Measurements from ENCODE around the gene RCAN2.

Gene RCAN2

DNA sequence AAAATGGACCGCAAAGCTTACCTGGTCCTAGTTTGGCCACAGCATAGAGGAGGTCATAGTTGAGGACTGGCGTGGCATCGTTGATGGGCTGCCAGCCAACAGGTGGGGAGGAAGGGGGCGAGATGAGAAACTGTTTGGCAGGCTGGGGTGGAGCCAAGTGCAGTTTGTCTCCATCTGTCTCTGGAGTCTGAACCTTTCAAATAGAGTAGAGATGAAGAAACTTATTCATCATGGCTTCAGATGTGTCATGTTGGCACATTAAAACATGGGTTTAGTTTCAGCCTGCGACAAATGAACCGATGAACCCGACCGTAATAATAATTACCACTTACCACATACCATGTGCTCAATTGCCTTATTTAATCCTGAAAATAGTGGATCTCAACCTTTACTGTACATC, 244.5 kb downstream of the RCAN2 start:
- no peak for DNase-seq

DNA sequence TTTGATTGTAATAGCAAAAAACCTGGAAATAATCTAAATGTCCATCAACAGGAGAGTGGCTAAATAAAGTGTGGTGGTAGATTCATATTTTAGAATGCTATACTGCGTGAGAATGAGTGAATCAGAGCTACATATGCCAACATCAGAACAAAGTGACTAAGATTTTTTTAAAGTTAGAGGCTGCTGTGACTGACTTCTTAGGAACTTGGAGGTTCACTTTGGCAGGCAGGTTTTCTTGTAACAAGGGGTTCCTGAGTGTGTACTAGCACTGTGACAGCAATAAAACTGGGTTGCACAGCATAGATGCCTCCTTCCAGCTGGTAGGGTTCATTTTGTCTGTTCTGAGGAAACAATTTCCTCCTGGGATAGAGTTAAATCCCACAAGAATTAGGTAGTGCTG, 245.2 kb downstream of the RCAN2 start:
- DNase-seq = no peak

DNA sequence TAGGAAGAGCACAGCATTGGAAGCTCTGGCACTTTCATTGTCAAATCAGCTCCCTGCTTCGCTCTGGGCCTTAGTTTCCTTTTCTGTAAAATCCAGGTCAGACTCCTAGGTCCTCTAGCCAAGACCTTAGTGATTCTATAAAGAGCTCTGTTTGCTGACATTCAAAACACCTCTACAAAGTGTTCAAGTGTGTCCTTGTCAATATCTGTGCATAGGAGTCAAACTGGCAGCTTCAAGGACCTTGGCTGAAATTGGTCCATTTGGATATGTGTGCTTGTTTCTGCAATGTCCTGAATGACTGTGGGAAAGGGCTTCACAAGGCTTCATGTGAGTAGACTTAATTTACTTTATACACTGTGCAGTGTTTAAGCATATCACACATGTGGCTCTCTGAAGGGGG, 246.6 kb downstream of the RCAN2 start:
- no peak for DNase-seq

DNA sequence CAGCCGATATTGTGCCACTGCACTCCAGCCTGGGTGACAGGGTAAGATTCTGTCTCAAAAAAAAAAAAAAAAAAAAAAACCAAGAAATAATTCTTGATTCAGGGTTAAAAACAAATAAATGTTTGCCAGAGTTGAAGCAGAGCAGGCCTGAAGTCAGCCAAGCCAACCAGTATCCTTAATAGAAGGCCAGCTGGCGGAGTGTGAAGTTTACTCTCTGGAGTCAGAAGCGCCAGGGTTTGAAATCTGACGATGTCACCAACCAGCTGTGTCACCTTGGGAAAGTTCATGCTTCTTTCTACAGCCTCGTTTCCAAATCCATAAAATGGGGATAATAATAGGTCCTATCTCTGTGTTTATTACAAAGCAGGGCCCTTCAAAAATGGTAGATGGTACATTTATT, 247.5 kb downstream of the RCAN2 start:
- no peak for DNase-seq

DNA sequence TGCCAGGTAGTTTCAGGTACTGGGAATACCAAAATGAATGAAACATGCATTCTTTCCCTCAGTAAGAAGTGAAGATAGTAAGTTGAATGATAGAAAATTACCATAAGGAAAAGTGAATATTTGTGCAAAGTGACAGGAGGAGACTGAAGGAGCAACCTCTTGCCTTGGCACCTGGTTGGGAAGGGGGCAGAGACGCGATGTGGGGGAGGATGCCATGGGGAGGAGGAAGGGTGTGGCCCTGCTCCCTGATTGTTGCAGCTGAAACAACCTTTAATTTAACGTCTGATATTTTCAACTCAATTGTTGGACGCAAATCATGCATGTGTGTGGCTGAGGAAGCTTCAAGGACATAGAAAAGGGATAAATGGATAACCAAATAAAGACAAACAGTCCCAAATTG, 248.3 kb downstream of the RCAN2 start:
- DNase-seq = no peak

DNA sequence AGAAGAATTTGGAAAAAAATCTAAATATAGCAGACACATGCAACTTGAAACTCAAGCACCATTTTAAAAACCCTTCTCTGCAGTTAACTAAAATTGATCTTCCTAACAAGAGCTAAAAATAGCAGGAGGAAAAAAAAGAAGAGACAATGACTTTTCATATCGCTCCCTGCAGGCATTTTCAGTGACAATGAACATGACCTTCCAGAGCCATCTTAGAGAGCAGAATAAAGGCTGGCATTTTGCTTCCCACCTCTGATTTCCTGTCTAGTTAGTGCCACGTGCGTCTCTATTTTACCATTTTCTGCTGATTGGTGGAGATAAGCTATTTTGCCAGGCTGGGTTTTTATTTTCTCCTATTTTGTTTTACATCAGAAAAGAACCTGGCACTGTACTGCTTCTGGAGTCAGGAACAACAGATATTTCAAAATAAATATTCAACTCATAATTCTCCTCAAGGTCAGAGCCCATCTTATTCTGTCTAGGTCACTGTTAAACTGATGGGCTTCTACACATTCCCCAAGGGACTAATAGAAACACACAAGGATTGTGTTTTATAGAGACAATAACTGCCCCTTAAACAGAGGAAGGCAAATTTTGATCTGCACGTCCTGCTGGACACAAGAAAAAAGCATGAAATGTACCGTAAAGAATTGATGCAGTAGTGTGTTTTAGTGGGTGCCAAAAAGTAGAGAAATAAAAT, 250.2 kb downstream of the RCAN2 start:
- DNase-seq = no peak

DNA sequence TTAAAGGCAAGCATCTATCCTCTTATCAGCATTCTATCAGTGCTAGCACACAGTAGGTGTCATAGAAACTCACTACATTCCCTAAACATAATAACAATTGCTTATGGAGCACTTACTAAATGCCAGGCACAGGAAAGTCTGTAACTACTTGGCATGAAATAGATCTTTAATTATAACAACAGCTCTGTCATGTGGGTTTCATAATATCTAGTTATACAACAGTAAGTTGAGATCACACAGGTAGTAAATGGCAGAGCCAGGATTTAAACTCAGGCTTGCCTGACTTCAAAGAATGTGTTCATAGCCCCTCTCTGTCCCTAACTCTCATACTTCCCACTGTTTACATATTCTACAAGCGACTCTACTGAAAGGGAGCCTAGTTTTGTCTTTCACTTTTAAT, 254.5 kb downstream of the RCAN2 start:
- DNase-seq = no peak

DNA sequence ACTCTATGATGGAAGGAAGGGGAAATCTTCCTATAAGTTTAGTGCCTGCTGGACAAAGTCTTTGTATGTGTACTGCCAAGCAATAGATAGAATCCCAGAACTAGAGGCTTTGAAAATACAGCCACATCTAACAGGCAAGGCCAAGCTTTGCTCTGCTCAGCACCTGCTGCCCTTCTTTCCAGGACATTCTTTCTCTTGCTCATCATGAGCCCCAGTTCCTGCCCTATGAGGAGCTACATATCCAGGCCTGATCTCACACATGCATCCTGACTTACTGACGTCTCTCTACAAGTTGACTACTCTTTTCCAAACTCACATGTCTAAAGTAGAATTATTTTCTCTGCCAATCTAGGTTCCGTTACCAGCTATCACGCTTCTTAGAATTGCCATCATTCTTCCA, 256.0 kb downstream of the RCAN2 start:
- DNase-seq = no peak

DNA sequence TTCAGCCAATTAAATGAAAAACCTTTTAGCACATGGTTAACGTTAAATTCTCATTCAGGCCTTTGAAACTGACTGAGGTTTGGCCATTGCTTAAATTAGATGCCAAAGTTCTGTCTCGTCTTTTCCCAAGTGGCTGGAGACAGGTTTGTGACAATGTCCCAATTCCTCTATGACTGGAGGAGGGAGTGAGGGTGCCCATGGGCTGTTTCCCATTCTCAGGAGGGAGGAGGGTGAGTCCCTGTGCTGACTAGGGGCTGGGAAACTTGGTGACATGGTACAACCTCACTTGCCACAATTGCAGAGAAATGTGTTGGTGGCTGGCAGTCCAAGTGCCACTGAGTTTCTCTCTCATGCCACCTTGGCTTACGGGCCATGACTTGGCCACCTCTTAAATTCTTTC, 256.5 kb downstream of the RCAN2 start:
- no peak for DNase-seq

DNA sequence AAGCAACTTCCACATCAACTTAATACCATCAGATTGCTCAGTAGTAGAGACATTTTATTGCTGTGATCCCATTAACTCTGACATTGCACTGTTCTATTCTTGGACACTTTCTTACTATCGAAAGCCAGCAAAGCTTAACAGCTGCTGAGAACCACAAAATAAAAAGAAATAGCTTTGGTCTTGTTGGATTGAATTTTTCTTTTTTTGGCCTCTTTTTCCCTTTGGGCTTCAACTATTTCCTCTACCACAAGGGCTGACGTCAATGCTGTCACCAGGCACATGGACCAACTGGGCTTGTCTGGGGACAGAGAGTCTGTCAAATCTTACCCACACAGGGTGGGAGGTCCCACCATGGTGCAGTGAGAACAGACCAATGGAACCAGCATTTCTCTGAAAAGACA, 257.1 kb downstream of the RCAN2 start:
- no peak for DNase-seq

DNA sequence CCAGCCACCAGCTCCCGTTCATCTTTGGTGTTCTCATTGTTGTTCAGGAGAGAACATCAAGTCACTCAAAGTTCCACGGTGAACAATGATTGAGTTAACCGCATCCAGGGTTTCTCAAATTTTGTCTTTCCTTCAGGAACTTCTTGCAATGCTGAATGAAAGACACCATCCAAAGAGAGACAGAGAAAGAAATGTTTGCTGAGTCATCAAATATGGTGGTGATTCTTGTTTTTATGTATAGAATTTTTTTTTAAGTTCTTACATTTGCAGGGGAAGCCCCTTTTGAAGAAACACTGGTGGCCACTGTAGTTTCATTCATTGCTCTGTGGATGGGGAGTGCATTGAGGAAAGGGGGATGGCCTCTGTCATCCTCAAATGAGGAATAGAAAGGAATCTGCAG, 258.1 kb downstream of the RCAN2 start:
- DNase-seq = no peak

DNA sequence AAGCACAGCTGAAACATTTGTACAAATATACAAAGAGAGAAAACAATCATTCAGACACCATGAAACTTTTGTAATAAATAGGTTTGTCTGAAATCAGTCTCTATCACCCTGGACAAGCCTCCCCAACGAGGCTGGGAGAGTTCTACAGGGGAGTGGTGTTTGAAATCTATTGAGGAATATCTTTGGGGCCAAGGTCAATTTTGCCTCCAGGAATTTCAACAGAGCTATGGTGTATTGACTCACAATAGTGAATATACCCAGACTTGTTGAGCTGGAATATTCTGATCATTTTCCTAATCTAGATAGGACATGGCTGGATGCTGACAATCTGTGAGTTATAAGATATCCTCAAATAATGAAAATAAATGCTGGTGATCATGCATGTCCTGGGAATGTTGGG, 269.0 kb downstream of the RCAN2 start:
- DNase-seq = no peak

DNA sequence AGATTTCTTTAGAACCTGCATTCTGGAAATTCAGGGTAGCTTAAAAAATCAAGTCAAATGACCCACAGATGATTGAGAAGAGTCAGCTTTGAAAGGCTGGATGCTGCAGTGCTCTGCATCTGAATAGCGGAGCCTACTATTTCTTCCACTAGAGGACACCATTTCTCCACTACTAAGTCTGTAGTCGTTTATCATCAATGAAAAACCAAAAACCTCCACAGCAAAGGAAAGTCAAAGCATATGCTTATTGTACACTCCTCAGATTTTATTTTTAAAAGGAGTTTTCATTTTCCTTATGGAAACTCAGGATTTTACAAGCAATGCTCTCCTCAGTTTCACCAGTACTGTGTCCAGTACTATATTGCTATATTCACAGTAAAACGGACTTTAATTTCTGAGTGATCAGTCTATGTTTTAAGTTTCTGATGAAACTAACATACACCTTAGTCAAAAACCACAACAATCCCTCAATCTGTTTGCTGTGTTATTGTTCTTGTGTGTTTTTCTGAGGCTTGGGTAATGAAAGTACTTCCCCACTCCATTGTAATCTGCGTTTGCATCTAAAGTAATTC, 269.9 kb downstream of the RCAN2 start:
- DNase-seq = peak in 1 of 2 donors; percentile 92

DNA sequence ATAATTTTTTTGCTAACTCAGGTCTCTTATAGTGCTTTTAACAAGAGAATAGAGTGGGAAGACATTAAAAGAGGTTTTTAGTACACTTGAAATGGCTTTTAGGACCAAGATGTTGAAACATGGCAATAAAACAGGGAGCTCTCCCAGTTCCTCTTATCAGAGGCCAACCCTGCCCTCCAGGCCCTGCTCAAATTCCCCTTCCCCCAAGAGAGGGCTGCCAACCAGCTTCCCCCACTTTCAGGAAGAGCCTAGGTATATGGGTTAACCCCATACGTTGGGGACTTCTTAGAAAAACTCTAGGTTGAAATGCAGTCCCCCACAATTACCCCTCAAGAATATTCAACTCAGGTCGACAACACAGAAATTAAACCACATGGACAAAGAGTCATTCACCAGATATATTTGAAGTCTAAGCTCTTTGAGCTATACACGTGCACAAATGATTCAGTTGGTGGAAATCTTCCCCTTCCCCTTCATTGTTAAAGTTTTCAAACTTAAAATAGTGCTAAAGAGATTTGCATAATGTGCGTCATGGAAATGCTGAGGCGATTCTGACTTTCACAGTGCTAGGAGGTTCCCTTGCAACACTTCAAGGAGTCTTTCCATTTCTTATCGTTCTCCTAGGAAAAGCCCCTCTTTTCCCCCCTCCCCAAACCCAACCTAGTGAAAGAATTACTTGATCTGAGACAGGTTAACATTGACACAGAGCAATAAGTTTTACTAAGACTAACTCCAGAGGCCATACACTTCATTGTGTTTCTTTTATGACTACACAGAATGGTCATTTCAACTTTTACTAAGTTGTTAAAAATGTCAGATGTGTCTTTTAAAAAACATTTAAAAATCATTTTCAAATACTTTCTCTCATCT, 270.7 kb downstream of the RCAN2 start:
- no peak for DNase-seq

DNA sequence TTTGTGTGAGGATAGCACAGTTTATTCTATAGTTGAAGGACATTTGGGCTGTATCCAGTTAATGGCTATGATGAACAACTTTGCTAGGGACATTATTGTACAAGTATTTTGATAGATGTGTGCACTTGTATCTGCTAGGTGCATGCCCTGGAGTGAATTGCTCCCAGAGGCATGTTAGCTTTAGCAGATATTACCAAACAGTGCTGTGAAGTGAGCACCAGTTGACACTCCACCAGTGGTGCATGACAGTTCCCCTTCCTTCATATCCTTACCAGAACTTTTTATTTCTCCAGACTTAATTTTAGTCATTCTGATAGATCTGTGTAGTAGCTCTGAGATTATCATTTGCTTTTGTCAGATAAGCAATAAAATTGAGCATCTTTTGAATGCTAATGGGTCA, 271.6 kb downstream of the RCAN2 start:
- DNase-seq = no peak

DNA sequence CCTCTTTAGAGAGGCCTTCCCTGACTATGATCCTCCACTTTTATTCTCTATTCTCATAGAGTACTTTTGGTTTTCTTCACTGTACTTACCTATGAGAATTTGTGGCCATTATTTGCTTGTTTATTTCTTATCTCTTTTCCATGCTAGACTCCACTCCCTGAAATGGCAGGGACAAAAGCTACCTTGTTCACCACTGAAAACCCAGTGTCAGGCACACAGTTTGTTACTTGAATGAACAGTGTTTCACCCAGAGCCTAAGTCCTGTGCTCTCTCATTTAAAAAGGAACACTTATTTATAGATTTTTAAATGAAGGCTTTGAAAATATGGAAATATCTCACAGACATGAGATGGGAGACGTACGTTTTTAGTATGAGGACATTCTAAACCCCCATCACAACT, 272.8 kb downstream of the RCAN2 start:
- DNase-seq = no peak

DNA sequence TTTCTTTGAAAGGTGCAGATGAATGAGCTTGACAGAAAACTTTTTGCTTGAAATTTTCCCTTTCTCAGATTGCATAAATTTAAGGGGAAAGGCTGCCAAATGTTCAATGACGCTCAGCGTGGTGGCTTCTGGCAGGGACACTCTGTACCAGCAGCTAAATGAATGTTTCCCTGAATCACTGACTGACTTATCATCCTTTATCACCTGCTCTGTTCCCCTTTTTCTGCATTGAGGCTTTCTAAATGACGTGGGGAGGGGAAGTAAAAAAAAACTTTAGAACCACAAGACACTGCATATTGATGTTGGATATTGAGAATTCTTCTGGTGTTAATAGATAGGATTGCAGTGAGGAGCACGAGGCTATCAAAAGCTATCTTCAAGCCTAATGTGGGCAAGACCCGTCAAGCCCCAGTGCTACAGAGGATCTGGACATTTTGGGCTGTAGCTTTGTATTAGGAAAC, 273.5 kb downstream of the RCAN2 start:
- peak; percentile 11 to 59 for DNase-seq

DNA sequence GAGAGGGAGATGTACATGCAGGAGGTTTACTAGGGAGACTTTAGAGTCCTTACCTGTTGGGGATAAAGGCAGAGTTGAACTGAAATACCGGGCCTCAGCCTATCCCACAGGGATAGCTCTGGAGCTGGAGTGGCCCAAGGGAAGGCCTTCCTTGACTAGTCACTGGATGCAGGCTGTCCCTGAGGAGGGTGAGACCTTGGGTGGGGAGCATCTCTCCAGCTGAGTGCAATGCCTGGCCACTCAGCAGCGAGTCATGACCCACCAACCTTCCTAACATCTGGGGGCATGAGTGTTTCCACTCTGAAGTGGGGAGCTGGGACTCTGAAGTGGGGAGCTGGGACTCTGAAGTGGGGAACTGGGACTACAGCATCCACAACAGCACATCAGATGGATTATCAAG, 274.4 kb downstream of the RCAN2 start:
- DNase-seq = no peak

DNA sequence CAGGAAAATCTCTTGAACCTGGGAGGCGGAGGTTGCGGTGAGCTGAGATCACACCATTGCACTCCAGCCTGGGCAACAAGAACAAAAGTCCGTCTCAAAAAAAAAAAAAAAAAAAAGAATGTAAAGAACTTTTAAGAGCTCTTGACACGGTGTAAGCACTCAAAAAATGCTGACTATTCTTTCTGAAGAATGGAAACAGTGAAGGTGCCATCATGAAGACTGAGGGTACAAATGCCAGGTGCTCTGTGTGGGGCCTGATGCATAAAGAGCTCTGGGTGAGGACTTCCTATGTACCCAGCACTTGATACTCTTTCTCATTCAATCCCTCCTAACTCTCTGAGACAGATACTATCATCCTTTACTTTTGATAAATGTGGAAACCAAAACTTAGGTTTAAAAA, 275.5 kb downstream of the RCAN2 start:
- DNase-seq = no peak

DNA sequence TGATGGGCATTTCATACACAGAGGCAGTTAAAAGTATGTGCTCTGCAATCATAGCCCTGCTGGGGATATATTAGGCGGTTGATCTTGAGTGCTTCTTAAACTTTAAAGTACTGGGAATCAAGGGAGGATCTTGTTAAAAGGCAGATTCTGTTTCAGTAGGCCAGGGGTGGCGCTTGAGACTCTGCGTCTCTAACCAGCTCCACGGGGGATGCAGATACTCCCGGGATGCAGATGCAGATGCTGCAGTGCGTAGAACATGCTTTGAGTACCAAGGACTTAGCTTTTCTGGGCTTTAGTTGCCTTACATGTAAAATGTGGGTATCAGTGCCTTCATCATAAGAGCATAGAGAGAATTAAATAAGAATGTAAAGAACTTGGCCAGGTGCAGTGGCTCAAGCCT, 276.0 kb downstream of the RCAN2 start:
- DNase-seq = no peak

DNA sequence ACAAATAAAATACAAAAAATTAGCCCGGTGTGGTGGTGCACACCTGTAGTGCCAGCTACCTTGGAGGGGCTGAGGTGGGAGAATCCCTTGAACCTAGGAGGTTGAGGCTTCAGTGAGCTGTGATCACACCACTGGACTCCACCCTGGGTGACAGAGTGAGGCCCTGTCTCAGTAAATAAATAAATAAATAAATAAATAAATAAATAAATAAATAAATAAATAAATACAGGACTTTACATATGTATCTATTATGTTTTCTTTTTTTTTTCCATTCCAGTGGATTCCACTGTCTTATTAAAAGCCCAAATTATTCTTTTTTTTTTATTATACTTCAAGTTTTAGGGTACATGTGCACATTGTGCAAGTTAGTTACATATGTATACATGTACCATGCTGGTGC, 279.3 kb downstream of the RCAN2 start:
- DNase-seq = no peak

DNA sequence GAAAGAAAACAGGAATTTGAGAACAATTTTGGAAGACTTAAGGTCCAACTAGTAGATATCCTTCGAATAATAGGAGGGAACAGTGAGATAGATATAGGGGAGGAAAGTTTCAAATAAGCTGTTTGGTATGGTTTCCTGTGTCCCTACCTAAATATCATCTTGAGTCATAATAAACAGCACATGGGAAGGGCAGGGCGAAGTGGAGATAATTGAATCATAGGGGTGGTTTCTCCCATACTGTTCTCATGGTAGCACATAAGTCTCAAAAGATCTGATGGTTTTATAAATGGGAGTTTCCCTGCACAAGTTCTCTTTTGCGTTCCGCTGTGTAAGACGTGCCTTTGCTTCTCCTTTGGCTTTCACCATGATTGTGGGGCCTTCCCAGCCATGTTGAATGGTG, 281.0 kb downstream of the RCAN2 start:
- DNase-seq = no peak

DNA sequence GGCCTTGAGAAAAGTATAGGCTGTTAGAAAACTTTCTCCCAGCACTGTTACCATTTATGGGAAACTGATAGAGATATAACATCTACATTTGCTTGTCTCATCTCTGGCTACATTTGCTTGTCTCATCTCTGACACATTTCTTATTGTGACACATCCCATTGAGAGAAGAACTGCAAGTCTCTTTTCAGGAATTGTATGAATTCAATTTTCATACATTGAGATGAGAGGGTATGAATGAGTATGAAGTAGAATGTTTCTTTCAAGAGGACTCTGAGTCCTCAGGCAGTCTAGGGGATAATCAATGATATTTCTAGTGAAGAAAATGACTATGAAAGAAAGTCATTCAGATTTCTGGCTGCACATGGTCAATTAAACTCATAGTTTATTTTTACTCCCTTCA, 282.9 kb downstream of the RCAN2 start:
- DNase-seq = no peak

DNA sequence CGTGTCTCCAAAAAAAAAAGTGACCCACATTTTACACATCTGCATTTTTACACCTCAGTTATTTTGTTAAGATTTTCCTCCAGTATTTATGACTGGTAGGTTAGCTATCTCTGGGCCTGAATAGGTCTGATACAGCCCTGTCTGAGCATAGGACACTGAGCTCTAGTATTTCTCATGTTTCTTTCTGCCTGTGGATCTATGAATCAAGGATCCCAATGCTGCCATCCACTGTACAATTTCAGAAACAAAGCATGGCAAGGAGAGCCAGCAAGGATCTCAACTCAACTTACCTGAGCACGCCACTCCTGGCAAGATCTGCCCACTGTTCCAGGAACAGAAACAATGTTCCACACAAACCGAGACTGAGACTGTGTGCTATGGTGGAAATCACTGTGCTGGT, 284.1 kb downstream of the RCAN2 start:
- DNase-seq = peak in 1 of 2 donors; percentile 9
